NCI-H446 (cell line): Measurements from ENCODE around the gene CD69.
"Not testable (repeated sequence)": the region's sequence is repeated elsewhere in the genome, so short reads cannot be mapped to it uniquely, and the experiment has no call there.

Experiments
- DNase-seq, 2 experiments: peaks; one replicate each; lab custom pipeline; 2025; lab: John Stamatoyannopoulos, UW

The CD69 gene

DNA sequence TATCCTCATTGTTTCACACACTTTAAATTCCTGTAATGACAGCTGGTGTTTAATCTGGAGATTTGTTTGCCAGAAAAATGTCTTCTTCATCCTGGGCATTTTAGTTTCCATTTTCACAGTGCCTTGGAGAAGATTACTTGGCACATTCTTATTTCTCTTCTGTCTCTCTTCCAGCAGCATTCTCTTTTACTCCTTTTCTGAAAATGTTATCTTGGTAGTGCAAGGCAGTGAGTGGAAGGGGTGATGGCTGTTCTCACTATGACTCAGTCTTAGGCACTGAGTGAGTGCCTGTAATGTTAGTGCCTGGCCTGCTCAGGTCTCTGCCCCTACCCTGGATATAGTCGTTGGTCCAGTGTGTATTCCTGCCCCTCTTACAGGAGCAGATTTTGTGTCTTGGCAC is 40.9 kb downstream of the CD69 start:
- DNase-seq: no peak

- no peak for DNase-seq
Observed at GRCh38 chr12:9718968-9719367, 41.7 kb downstream of the CD69 start.

DNA sequence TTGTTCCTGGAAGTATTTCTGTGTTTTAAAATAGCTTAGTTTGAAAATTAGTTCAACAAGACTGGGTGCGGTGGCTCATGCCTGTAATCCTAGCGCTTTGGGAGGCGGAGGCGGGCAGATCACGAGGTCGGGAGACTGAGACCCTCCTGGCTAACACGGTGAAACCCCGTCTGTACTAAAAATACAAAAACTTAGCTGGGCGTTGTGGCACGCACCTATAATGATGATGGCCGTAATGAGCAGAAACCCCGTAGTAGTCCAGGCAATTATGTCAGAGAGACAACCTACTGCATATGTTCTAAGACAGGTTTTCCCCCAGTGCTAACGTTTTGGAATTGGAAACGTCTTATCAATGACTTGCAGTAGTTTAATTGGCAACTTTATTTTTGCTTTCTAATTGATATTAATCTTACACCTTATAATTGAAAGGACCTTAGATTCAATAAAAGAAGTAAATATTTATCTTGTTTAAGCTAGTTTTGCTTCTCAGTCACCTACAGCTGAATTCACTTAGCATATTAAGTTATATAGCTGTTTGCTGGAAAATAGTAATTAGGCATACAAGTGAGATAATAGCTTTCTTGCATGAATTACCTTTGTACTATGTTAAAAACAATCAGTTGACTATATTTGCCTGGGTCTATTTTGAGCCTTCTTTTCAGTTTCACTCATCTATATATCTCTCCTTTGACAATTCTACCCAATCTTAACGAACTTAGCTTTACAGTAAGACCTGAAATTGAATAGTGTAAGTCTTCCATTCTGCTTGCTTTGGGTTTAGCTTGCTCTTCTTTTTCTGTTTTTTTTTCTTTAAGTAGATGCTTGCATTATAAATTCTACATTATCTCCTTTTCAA is 43.4 kb downstream of the CD69 start:
- no peak for DNase-seq

DNA sequence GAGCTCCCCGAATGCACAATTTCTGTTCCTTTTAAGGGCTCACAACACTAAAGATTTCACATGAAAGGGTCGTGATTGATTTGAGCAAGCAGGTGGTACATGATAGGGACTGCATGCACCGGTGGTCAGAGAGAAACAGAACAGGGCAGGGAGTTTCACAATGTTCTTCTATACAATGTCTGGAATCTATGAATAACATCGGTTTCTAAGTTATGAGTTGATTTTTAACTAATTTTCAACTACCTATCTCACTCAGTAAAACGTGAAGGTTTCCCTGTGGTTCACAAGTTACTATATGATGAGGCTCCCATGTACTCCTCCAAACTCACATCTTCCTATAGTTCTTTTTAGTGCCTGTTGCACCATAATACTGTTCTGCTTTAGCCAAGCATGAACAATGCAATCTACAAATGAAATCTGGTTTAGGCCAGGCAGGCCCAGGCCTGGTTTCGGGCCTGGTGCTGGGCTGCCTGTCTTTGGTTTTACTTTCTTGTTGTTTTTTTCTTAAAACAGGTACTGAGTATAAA is 47.6 kb downstream of the CD69 start:
- not testable (repeated sequence) for DNase-seq

GRCh38 chr12:9711664-9712063 is 49.0 kb downstream of the CD69 start:
- DNase-seq: no peak

DNA sequence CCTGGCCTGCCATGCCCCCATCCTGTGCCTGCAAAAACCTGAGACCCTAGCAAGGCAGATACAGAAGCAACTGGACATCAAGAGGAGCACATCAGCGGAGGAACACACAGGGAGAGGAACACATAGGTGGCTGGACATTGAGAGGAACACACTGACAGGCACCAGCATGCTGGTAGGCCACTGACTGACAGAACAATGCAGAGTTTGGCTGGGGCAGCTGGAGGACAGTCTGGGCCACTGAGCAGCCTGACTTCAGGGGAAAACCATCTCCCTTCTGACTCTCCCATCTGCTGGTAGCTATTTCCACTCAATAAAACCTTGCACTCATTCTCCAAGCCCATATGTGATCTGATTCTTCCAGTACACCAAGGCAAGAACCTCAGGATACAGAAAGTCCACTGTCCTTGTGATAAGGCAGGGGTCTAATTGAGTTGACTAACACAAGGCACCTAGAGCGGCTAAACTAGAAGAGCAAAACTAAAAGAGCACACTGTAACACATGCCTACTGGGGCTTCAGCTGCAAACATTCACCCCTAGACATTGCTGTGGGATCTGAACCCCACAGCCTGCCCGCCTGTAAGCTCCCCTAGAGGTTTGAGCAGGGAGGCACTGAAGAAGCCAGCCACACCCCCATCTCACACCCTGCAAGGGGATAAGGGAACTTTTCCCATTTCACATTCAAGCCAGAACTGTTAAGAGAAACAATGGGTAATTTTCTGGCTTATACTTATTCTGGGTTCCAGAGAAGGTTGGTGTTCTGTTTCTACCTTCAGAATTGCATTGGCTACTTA is 49.9 kb downstream of the CD69 start:
- DNase-seq: no peak

GRCh38 chr12:9708853-9709252 is 51.8 kb downstream of the CD69 start:
- DNase-seq: no peak

- DNase-seq: peak; percentile 4 to 55
Observed at GRCh38 chr12:9707864-9708808, 52.6 kb downstream of the CD69 start.

GRCh38 chr12:9707356-9707755 is 53.3 kb downstream of the CD69 start:
- no peak for DNase-seq

GRCh38 chr12:9706086-9706685 is 54.5 kb downstream of the CD69 start:
- no peak for DNase-seq

DNA sequence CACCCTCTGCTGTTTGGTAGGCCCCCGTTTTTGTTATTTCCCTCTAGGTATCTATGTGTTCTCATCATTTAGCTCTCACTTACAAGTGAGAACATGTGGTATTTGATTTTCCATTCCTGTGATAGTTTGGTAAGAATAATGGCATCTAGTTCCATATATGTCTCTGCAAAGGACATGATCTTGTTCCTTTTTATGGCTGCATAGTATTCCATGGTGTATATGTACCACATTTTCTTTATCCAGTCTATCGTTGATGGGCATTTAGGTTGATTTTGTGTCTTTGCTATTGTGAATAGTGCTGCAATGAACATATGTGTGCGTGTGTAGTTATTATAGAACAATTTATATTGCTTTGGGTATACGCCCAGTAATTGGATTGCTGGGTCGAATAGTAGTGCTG is 56.1 kb downstream of the CD69 start:
- not testable (repeated sequence) for DNase-seq
